ENCODE data around the gene GREB1.

The GREB1 gene

GRCh38 chr2:11634584-11634983 lies 100.7 kb downstream of the GREB1 start:
- TF ChIP-seq EZH2phosphoT487 (conservative IDR thresholded peaks at IDR 0.05; ENCODE audit: low read length) (no peak), CTCF (IDR thresholded peaks at IDR 0.05; ENCODE audit: insufficient read depth, low read length, poor library complexity, severe bottlenecking) (no peak)
- no peaks in the 10 kb centered on the region for H3F3A ChIP-seq (ENCODE audit: insufficient read depth)
- H3K4me2 ChIP-seq (ENCODE audit: low read depth, low read length, poor library complexity, severe bottlenecking) = no peak overlapping the region
- no peaks in the 10 kb centered on the region for H3K9me2 ChIP-seq (replicated peaks; ENCODE audit: insufficient read depth, low read length)
- no peaks in the 10 kb centered on the region for H4K20me1 ChIP-seq (ENCODE audit: low read depth, low read length)
- no peaks in the 10 kb centered on the region for H3K36me3 ChIP-seq (ENCODE audit: low read length)
- H3K9ac ChIP-seq (ENCODE audit: low read length) = no peak overlapping the region
- H3K9me3 ChIP-seq (ENCODE audit: insufficient read depth, low read length) = no peaks in the 10 kb centered on the region
- H3K27ac ChIP-seq (ENCODE audit: low read depth, low read length) = no peak overlapping the region
- no peak overlapping the region for H2AFZ ChIP-seq (ENCODE audit: low read depth, low read length, severe bottlenecking)
- no peak overlapping the region for H3K4me3 ChIP-seq (ENCODE audit: insufficient read depth, low read length, poor library complexity, severe bottlenecking)
- H3K27me3 ChIP-seq (ENCODE audit: low read length) = no peaks in the 10 kb centered on the region
- no peaks in the 10 kb centered on the region for H3K79me2 ChIP-seq (ENCODE audit: insufficient read depth, low read length)

GRCh38 chr2:11635141-11635540 lies 101.3 kb downstream of the GREB1 start:
- TF ChIP-seq EZH2phosphoT487 (conservative IDR thresholded peaks at IDR 0.05; ENCODE audit: low read length) (no peak), CTCF (IDR thresholded peaks at IDR 0.05; ENCODE audit: insufficient read depth, low read length, poor library complexity, severe bottlenecking) (no peak)
- Histone ChIP-seq H3K9me2 (replicated peaks; ENCODE audit: insufficient read depth, low read length) (no peaks in the 10 kb centered on the region), H3K79me2 (ENCODE audit: insufficient read depth, low read length) (no peaks in the 10 kb centered on the region), H3K9me3 (ENCODE audit: insufficient read depth, low read length) (no peaks in the 10 kb centered on the region), H3F3A (ENCODE audit: insufficient read depth) (no peaks in the 10 kb centered on the region), H3K4me3 (ENCODE audit: insufficient read depth, low read length, poor library complexity, severe bottlenecking) (no peak overlapping the region), H2AFZ (ENCODE audit: low read depth, low read length, severe bottlenecking) (no peak overlapping the region), H3K27me3 (ENCODE audit: low read length) (no peaks in the 10 kb centered on the region), H4K20me1 (ENCODE audit: low read depth, low read length) (no peaks in the 10 kb centered on the region), H3K9ac (ENCODE audit: low read length) (no peak overlapping the region), H3K27ac (ENCODE audit: low read depth, low read length) (no peak overlapping the region), H3K36me3 (ENCODE audit: low read length) (no peaks in the 10 kb centered on the region), H3K4me2 (ENCODE audit: low read depth, low read length, poor library complexity, severe bottlenecking) (no peak overlapping the region)

- Histone ChIP-seq H2AFZ (ENCODE audit: low read depth, low read length, severe bottlenecking) (no peak overlapping the region), H3K79me2 (ENCODE audit: insufficient read depth, low read length) (no peaks in the 10 kb centered on the region), H3K9ac (ENCODE audit: low read length) (no peak overlapping the region), H4K20me1 (ENCODE audit: low read depth, low read length) (no peaks in the 10 kb centered on the region), H3K4me2 (ENCODE audit: low read depth, low read length, poor library complexity, severe bottlenecking) (no peak overlapping the region), H3K27ac (ENCODE audit: low read depth, low read length) (no peak overlapping the region), H3K36me3 (ENCODE audit: low read length) (no peaks in the 10 kb centered on the region), H3F3A (ENCODE audit: insufficient read depth) (no peaks in the 10 kb centered on the region), H3K9me3 (ENCODE audit: insufficient read depth, low read length) (no peaks in the 10 kb centered on the region), H3K9me2 (replicated peaks; ENCODE audit: insufficient read depth, low read length) (no peaks in the 10 kb centered on the region), H3K4me3 (ENCODE audit: insufficient read depth, low read length, poor library complexity, severe bottlenecking) (no peak overlapping the region), H3K27me3 (ENCODE audit: low read length) (no peaks in the 10 kb centered on the region)
- no peak for TF ChIP-seq CTCF (IDR thresholded peaks at IDR 0.05; ENCODE audit: insufficient read depth, low read length, poor library complexity, severe bottlenecking)
- no peak for TF ChIP-seq EZH2phosphoT487 (conservative IDR thresholded peaks at IDR 0.05; ENCODE audit: low read length)
These were observed 102.9 kb downstream of the GREB1 start for GRCh38 chr2:11636593-11637295.
